Measurements from ENCODE around the gene PTPN4. TPM values are rescaled to one million over a fixed set of nuclear protein-coding genes. Genes with fewer than 3 reads are reported as not detected.

Gene PTPN4
- total RNA-seq, 1 donor from 2014 or later, result 35.9 TPM

DNA sequence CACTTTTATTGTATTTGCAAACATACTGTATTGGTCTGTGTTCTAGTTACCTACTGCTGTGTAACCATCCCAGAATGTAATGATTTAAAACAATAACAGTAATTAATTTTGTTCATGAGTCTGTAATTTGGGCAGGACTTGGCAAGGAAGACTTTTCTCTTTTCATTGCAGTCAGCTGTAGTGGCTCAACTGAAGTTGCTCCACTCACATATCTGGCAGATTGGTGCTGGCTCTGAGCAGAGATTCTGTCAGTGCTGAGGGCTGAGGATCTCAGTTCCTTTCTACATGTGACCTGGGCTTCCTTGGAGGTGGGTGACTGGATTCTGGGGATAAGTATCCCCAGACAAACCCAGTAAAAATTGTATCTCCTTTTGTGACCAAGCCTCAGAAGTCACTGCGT lies 26.6 kb downstream of the PTPN4 start:
- TF ChIP-seq, protein P1, sequence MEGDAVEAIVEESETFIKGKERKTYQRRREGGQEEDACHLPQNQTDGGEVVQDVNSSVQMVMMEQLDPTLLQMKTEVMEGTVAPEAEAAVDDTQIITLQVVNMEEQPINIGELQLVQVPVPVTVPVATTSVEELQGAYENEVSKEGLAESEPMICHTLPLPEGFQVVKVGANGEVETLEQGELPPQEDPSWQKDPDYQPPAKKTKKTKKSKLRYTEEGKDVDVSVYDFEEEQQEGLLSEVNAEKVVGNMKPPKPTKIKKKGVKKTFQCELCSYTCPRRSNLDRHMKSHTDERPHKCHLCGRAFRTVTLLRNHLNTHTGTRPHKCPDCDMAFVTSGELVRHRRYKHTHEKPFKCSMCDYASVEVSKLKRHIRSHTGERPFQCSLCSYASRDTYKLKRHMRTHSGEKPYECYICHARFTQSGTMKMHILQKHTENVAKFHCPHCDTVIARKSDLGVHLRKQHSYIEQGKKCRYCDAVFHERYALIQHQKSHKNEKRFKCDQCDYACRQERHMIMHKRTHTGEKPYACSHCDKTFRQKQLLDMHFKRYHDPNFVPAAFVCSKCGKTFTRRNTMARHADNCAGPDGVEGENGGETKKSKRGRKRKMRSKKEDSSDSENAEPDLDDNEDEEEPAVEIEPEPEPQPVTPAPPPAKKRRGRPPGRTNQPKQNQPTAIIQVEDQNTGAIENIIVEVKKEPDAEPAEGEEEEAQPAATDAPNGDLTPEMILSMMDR (IDR thresholded peaks at IDR 0.05), result no peak

DNA sequence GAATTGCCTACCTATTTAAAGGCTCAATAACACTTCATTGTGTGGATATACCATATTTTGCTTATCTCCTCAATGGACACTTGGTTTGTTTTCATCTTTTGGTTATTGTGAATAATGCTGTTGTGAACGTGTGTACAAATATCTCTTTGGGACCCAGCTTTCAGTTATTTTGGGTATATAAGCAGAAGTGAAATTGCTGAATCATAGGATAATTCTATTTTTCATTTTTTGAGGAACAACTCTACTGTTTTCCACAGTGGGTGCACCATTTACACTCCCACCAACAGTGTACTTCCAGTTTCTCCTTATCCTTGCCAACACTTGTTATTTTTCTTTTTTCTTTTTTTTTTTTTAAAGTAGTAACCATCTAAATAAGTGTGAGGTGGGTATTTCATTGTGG lies 29.0 kb downstream of the PTPN4 start:
- peaks cover 4 to 22% of the 10 kb centered on the region in 2 donors for H3K9me3 ChIP-seq
- H3K36me3 ChIP-seq, result peaks cover 0 to 2% of the 10 kb centered on the region in 2 donors
- H3K27ac ChIP-seq, result no peak overlapping the region
- no peak overlapping the region for H3K4me3 ChIP-seq
- no peaks in the 10 kb centered on the region for H3K27me3 ChIP-seq
- H3K4me1 ChIP-seq, result no peaks in the 10 kb centered on the region
- intact Hi-C loops (cut with DNase I), result no loop called here
- no peak for DNase-seq (ENCODE audit: low spot score in 2 of 2)
- TF ChIP-seq, protein P1 (IDR thresholded peaks at IDR 0.05), result no peak

More for the DNA sequence above, 26.6 kb downstream of the PTPN4 start:
- Histone ChIP-seq H3K4me1 (no peaks in the 10 kb centered on the region), H3K27me3 (no peaks in the 10 kb centered on the region), H3K4me3 (no peak overlapping the region), H3K9me3 (peaks cover 0 to 15% of the 10 kb centered on the region in 2 donors), H3K27ac (no peak overlapping the region), H3K36me3 (no peaks in the 10 kb centered on the region)
- intact Hi-C loops (cut with DNase I), result no loop called here
- no peak for DNase-seq (ENCODE audit: low spot score in 2 of 2)

DNA sequence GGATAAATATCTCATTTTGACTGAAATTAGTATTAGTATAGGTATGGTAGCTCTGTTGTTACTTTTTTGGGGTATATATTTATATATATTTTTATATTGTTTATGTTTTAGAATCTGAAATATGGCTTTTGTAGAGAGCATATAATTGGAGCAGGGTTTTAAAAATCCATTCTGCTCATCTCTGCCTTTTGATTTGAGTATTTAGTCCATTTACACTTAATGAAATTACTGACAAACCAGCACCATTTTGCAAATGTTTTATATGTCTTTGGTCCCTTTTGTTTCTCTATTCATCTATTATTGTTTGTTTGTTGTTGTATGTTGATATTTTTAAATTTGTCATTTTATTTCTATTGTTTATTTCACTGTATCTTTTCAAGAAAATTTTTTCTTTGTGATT lies 30.7 kb downstream of the PTPN4 start:
- no peaks in the 10 kb centered on the region for H3K27me3 ChIP-seq
- no peak overlapping the region for H3K27ac ChIP-seq
- DNase-seq (ENCODE audit: low spot score in 2 of 2), result no peak
- intact Hi-C loops (cut with DNase I), result no loop called here
- H3K4me3 ChIP-seq, result no peak overlapping the region
- TF ChIP-seq, protein P1 (IDR thresholded peaks at IDR 0.05), result no peak
- H3K9me3 ChIP-seq, result peaks cover 4 to 22% of the 10 kb centered on the region in 2 donors
- H3K4me1 ChIP-seq, result no peaks in the 10 kb centered on the region
- H3K36me3 ChIP-seq, result peaks cover 0 to 2% of the 10 kb centered on the region in 2 donors

GRCh38 chr2:119792907-119793312 lies 33.2 kb downstream of the PTPN4 start:
- intact Hi-C loops (cut with DNase I), result no loop called here
- no peak for DNase-seq (ENCODE audit: low spot score in 2 of 2)
- Histone ChIP-seq H3K36me3 (peaks cover 0 to 2% of the 10 kb centered on the region in 2 donors), H3K4me1 (no peaks in the 10 kb centered on the region), H3K27ac (no peak overlapping the region), H3K4me3 (no peak overlapping the region), H3K9me3 (peaks cover 4 to 22% of the 10 kb centered on the region in 2 donors), H3K27me3 (no peaks in the 10 kb centered on the region)
- TF ChIP-seq, protein P1 (IDR thresholded peaks at IDR 0.05), result no peak

DNA sequence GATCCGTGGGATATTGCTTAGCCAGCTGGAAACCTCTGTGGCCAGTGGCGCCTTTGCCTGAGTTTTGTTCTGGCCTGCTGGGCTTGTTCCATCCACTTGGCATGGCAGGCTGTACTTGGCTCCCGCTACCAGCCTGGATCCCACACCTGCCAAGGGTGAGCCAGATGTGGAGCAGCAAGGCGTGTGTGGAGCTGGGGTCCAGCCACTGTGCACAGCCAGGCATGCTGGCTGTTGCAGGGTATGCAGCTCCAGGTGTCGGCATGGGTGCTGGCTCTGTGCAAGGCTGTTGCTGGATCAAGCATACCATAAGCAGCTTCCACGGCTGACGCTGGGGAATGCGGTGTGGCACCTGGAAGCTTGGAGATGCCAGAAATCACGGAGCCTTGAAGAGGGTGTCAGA lies 34.5 kb downstream of the PTPN4 start:
- TF ChIP-seq, protein P1 (IDR thresholded peaks at IDR 0.05), result no peak
- Histone ChIP-seq H3K4me3 (no peak overlapping the region), H3K36me3 (peaks cover 0 to 2% of the 10 kb centered on the region in 2 donors), H3K27ac (no peak overlapping the region), H3K4me1 (no peaks in the 10 kb centered on the region), H3K27me3 (no peaks in the 10 kb centered on the region), H3K9me3 (peaks cover 4 to 22% of the 10 kb centered on the region in 2 donors)
- intact Hi-C loops (cut with DNase I), result no loop called here
- no peak for DNase-seq (ENCODE audit: low spot score in 2 of 2)

Measured in ascending aorta (tissue), 2 donors.